ENCODE results near the gene MRPS27.
A peak's percentile ranks its signal among the peaks of the same experiment; 100 is the strongest.

MRPS27 gene

GRCh38 chr5:72248410-72248981, 71.5 kb downstream of the MRPS27 start:
- no peak for DNase-seq (ENCODE audit: low spot score)
- no peak for TF ChIP-seq CTCF (IDR thresholded peaks at IDR 0.05; ENCODE audit: extremely low read depth, missing control alignments)

- no peak for TF ChIP-seq CTCF (IDR thresholded peaks at IDR 0.05; ENCODE audit: extremely low read depth, missing control alignments)
- DNase-seq (ENCODE audit: low spot score), result no peak
Observed at GRCh38 chr5:72246954-72247442, 73.0 kb downstream of the MRPS27 start.

- no peak for TF ChIP-seq CTCF (IDR thresholded peaks at IDR 0.05; ENCODE audit: extremely low read depth, missing control alignments)
- peak; percentile 8 for DNase-seq (ENCODE audit: low spot score)
Observed at GRCh38 chr5:72245951-72246532, 74.0 kb downstream of the MRPS27 start.

GRCh38 chr5:72245546-72245945, 74.5 kb downstream of the MRPS27 start:
- TF ChIP-seq CTCF (IDR thresholded peaks at IDR 0.05; ENCODE audit: extremely low read depth, missing control alignments), result no peak
- no peak for DNase-seq (ENCODE audit: low spot score)

- DNase-seq (ENCODE audit: low spot score), result peak; percentile 16
Observed at GRCh38 chr5:72244862-72245371, 75.1 kb downstream of the MRPS27 start.

GRCh38 chr5:72243706-72244105, 76.3 kb downstream of the MRPS27 start:
- no peak for DNase-seq (ENCODE audit: low spot score)
- TF ChIP-seq CTCF (IDR thresholded peaks at IDR 0.05; ENCODE audit: extremely low read depth, missing control alignments), result no peak

More at GRCh38 chr5:72244862-72245371, 75.1 kb downstream of the MRPS27 start:
- TF ChIP-seq CTCF (IDR thresholded peaks at IDR 0.05; ENCODE audit: extremely low read depth, missing control alignments), result peak; percentile 24

GRCh38 chr5:72242796-72243475, 77.1 kb downstream of the MRPS27 start:
- no peak for DNase-seq (ENCODE audit: low spot score)
- no peak for TF ChIP-seq CTCF (IDR thresholded peaks at IDR 0.05; ENCODE audit: extremely low read depth, missing control alignments)

Data from GM20000 (cell line).